CD4-positive, alpha-beta T cell (primary cell): ENCODE measurements around the gene EEPD1. TPM values are rescaled to one million over a fixed set of nuclear protein-coding genes. Genes with fewer than 3 reads are reported as not detected.

Source experiments
- ATAC-seq: fragments of 200-7000 bp; cut with Tn5 transposase; one replicate; pipeline ENCODE4 v1.10.0; 2022; ENCODE audit warnings: mild to moderate bottlenecking; ENCODE audit not compliant: poor library complexity
- CTCF ChIA-PET: fragments of 350-600 bp; sonication (Branson Sonifier 250); formaldehyde crosslinking; loops from one replicate; lab custom pipeline; 2021; ENCODE audit warnings: antibody characterized with exemption, inconsistent platforms; lab: Charles Lee
- POLR2A ChIA-PET: fragments of 350-600 bp; sonication (Branson Sonifier 250); formaldehyde crosslinking; loops from one replicate; lab custom pipeline; 2021; ENCODE audit warnings: antibody characterized with exemption, inconsistent platforms; lab: Charles Lee
- DNase-seq, 14 experiments: peaks; one replicate each; pipeline ENCODE4 v3.0.0-alpha.2; 2013 to 2020; ENCODE audit warnings: mixed read lengths in 2 of 14
- H3K27ac ChIP-seq, 2 donors: one replicate each; pipeline versions ENCODE4 v1.5.1 to v1.7.0; 2013; ENCODE audit warnings: low read length in 2 of 2, low read depth in 1 of 2, mild to moderate bottlenecking in 1 of 2
- H3K27me3 ChIP-seq, 2 experiments: 1 replicate in 1 of 2; 2 replicates in 1 of 2; pipeline versions ENCODE4 v1.6.1 to v1.7.0; 2013; ENCODE audit warnings: low read length in 2 of 2, control low read depth in 1 of 2, mild to moderate bottlenecking in 1 of 2, moderate library complexity in 1 of 2; ENCODE audit not compliant: insufficient read depth in 2 of 2, control insufficient read depth in 1 of 2
- H3K36me3 ChIP-seq: one replicate; pipeline ENCODE4 v1.6.1; 2013; ENCODE audit warnings: low read length, control low read depth; ENCODE audit not compliant: insufficient read depth
- H3K4me1 ChIP-seq: one replicate; pipeline ENCODE4 v1.6.1; 2013; ENCODE audit warnings: low read length, control low read depth; ENCODE audit not compliant: insufficient read depth
- H3K4me3 ChIP-seq: one replicate; pipeline ENCODE4 v1.5.1; 2013; ENCODE audit warnings: mild to moderate bottlenecking, low read length, moderate library complexity
- H3K9me3 ChIP-seq, 2 experiments: 1 replicate in 1 of 2; 2 replicates in 1 of 2; pipeline versions ENCODE4 v1.6.1 to v1.7.0; 2013; ENCODE audit warnings: low read length in 2 of 2, mild to moderate bottlenecking in 2 of 2, control low read depth in 1 of 2, moderate library complexity in 1 of 2; ENCODE audit not compliant: control insufficient read depth in 1 of 2, insufficient read depth in 1 of 2
- H3K27ac Mint-ChIP-seq: one replicate; pipeline ENCODE4 v1.8.0; 2020; ENCODE audit warnings: mixed read lengths
- H3K27me3 Mint-ChIP-seq: one replicate; pipeline ENCODE4 v1.8.0; 2021; ENCODE audit warnings: mixed read lengths
- H3K36me3 Mint-ChIP-seq: one replicate; pipeline ENCODE4 v1.8.0; 2021; ENCODE audit warnings: low read depth, mixed read lengths
- H3K4me1 Mint-ChIP-seq: one replicate; pipeline ENCODE4 v1.8.0; 2021; ENCODE audit warnings: low read depth, mixed read lengths
- H3K4me3 Mint-ChIP-seq: one replicate; pipeline ENCODE4 v1.8.0; 2020; ENCODE audit warnings: mild to moderate bottlenecking, mixed read lengths
- H3K9me3 Mint-ChIP-seq: one replicate; pipeline ENCODE4 v1.8.0; 2020; ENCODE audit warnings: mixed read lengths
- intact Hi-C, 2 experiments: fragments of 100-400 bp; cut with DNase I in 1 of 2; cut with micrococcal nuclease in 1 of 2; formaldehyde crosslinking; loops; one replicate each; pipeline versions ENCODE4 v1.15.1 to v1.9.0; 2023 to 2025; cut with DNase I, micrococcal nuclease
- total RNA-seq, 174 experiments: library from RNA in 2 of 174; stranded (reverse) in 2 of 174; gene quantifications; one replicate each; pipeline ENCODE4 v1.2.3 and lab custom pipeline; 2021 to 2026
- TF ChIP-seq, protein P1 (sequence below): fragments of 200-600 bp; IDR thresholded peaks from one replicate; pipeline ENCODE4 v1.8.0; 2022; ENCODE audit warnings: antibody characterized with exemption, mild to moderate bottlenecking

EEPD1 gene
- total RNA-seq, 2 experiments from 2014 or later: 4.4 to 4.6 TPM

DNA sequence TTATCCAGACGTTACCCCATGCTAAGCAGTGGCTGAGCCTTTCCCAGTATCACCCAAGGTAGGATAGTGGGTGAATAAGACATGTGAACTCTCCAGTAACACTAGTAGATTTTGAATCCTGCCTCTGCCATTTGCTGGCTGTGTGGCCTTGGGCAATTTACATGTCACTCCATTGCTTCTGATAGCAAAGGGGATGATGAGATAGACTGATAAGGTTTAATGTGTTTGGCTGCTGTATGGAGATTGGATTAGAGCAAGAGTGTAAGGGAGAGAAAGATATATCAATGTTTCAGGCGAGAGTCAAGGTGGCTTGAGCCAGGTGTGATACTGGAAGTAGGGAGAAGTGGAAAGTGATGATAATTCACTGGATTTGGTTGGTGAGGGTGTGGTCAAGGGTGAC, 40.1 kb upstream of the EEPD1 start:
- H3K9me3 Mint-ChIP-seq: no peaks in the 10 kb centered on the region
- intact Hi-C loops: no loop called here
- Histone ChIP-seq H3K9me3 (peaks cover 0 to 4% of the 10 kb centered on the region in 2 experiments), H3K4me3 (no peak overlapping the region), H3K4me1 (peaks cover 29% of the 10 kb centered on the region), H3K27me3 (no peaks in the 10 kb centered on the region), H3K36me3 (no peaks in the 10 kb centered on the region), H3K27ac (no peak overlapping the region)
- TF ChIP-seq, protein P1, sequence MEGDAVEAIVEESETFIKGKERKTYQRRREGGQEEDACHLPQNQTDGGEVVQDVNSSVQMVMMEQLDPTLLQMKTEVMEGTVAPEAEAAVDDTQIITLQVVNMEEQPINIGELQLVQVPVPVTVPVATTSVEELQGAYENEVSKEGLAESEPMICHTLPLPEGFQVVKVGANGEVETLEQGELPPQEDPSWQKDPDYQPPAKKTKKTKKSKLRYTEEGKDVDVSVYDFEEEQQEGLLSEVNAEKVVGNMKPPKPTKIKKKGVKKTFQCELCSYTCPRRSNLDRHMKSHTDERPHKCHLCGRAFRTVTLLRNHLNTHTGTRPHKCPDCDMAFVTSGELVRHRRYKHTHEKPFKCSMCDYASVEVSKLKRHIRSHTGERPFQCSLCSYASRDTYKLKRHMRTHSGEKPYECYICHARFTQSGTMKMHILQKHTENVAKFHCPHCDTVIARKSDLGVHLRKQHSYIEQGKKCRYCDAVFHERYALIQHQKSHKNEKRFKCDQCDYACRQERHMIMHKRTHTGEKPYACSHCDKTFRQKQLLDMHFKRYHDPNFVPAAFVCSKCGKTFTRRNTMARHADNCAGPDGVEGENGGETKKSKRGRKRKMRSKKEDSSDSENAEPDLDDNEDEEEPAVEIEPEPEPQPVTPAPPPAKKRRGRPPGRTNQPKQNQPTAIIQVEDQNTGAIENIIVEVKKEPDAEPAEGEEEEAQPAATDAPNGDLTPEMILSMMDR: no peak
- POLR2A ChIA-PET: no interaction called here
- no peak overlapping the region for H3K27ac Mint-ChIP-seq
- H3K36me3 Mint-ChIP-seq: no peaks in the 10 kb centered on the region
- DNase-seq (no peak), ATAC-seq (no peak)
- peaks cover 32% of the 10 kb centered on the region for H3K4me1 Mint-ChIP-seq
- H3K4me3 Mint-ChIP-seq: no peak overlapping the region
- CTCF ChIA-PET: no interaction called here
- no peaks in the 10 kb centered on the region for H3K27me3 Mint-ChIP-seq

DNA sequence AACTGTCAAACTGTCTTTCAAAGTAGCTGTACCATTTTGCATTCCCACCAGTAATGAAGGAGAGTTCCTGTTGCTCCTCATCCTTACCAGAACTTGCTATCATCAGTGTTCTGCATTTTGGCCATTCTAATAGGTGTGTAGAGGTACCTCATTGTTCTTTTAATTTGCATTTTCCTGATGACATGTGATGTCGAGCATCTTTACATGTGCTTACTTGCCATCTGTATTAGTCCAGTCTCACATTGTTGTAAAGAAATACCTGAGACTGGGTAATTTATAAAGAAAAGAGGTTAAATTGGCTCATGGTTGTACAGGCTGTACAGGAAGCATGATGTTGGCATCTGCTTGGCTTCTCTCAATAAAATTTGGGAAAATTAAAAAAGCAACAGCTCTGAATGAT, 38.7 kb upstream of the EEPD1 start:
- Mint-ChIP-seq H3K27me3 (no peaks in the 10 kb centered on the region), H3K36me3 (no peaks in the 10 kb centered on the region), H3K9me3 (no peaks in the 10 kb centered on the region), H3K4me1 (peaks cover 36% of the 10 kb centered on the region), H3K27ac (no peak overlapping the region), H3K4me3 (no peak overlapping the region)
- ChIA-PET POLR2A (no interaction called here), CTCF (no interaction called here)
- peaks cover 29% of the 10 kb centered on the region for H3K4me1 ChIP-seq
- no peak for DNase-seq
- no peak overlapping the region for H3K27ac ChIP-seq
- H3K9me3 ChIP-seq: no peaks in the 10 kb centered on the region
- H3K27me3 ChIP-seq: no peaks in the 10 kb centered on the region
- ATAC-seq: no peak
- TF ChIP-seq, protein P1: no peak
- H3K4me3 ChIP-seq: no peak overlapping the region
- no peaks in the 10 kb centered on the region for H3K36me3 ChIP-seq
- intact Hi-C loops: no loop called here

DNA sequence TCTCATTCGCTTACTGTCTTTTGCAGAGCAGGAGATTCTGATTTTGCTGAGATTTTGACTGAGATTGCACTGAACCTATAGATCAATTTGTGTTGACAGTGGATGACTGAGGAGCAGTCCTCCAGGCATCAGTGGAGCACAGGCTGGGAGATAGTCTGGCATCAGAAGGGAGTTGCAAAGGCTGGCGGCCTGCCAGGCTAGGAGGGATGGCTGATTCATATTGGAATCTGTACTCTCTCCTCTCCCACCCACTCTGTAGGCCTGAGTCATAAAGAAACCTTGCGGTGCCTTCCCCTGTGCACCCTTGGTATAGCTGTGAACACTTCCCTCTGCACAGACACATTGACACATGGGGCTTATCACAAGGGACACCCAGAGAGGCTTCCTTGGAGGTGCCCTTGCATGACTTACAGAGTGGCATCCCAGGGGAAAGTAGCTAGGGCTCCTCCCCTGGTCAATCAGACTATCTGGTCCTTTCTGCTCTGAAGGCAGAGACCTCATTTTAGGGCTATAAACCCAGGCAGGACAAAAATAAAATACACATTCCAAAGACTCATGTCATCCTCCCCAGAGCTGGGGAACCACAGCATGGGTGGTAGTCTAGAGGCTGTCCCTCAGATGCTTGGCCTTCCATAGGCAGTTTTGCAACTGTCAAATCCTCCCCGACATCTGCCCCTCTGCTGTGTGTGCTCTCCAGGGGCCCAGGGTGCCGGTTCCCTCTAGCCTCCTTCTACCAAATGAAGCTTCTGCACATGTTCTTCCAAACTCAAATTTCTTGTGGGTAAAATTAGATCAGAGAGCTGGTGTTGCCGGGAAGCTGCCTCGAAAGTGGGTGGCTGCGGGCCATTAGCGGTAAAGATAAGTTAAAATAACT, 37.4 kb upstream of the EEPD1 start:
- Histone ChIP-seq H3K4me3 (no peak overlapping the region), H3K4me1 (peaks cover 36% of the 10 kb centered on the region), H3K9me3 (peaks cover 0 to 6% of the 10 kb centered on the region in 2 experiments), H3K36me3 (no peaks in the 10 kb centered on the region), H3K27me3 (no peaks in the 10 kb centered on the region), H3K27ac (no peak overlapping the region)
- TF ChIP-seq, protein P1: no peak
- DNase-seq (peak in 13 of 14 experiments; percentile 3 to 69 (median 30)), ATAC-seq (peak; percentile 79)
- intact Hi-C loops: no loop called here
- Mint-ChIP-seq H3K36me3 (no peaks in the 10 kb centered on the region), H3K4me3 (peak overlapping the region; percentile 36), H3K27ac (peak overlapping the region; percentile 78), H3K4me1 (peaks cover 36% of the 10 kb centered on the region), H3K9me3 (no peaks in the 10 kb centered on the region), H3K27me3 (no peaks in the 10 kb centered on the region)
- CTCF ChIA-PET: interaction anchor here (0.7 kb wide), 1 partner anchor 17 kb away, joined by 3 read pairs; no protein-coding TSS in a partner anchor
- POLR2A ChIA-PET: interaction anchor here (1.0 kb wide), 1 partner anchor 172 kb away, joined by 4 read pairs; no protein-coding TSS in a partner anchor
